Measurements from ENCODE around the gene PFDN4. TPM values are rescaled to one million over a fixed set of nuclear protein-coding genes. Genes with fewer than 3 reads are reported as not detected.
"Not testable (repeated sequence)": the region's sequence is repeated elsewhere in the genome, so short reads cannot be mapped to it uniquely, and the experiment has no call there.

PFDN4 gene
- total RNA-seq, 1 donor from 2014 or later = 26.8 TPM

- no peaks in the 10 kb centered on the region for H3K27me3 Mint-ChIP-seq
- H3K4me1 Mint-ChIP-seq (ENCODE audit: low read depth) = peaks cover 10% of the 10 kb centered on the region
- no peak for TF ChIP-seq CTCF (IDR thresholded peaks at IDR 0.05; ENCODE audit: unreplicated experiment)
- H3K36me3 Mint-ChIP-seq (ENCODE audit: insufficient read depth) = no peaks in the 10 kb centered on the region
- H3K9me3 Mint-ChIP-seq (ENCODE audit: low read depth) = no peaks in the 10 kb centered on the region
- H3K27ac Mint-ChIP-seq = no peak overlapping the region
- no peak overlapping the region for H3K4me3 Mint-ChIP-seq (ENCODE audit: low read depth)
- no peak for DNase-seq (ENCODE audit: low spot score, unreplicated experiment)
Measured at GRCh38 chr20:54263116-54263690, 55.3 kb downstream of the PFDN4 start.

- not testable (repeated sequence) for DNase-seq (ENCODE audit: low spot score, unreplicated experiment); H3K9me3 Mint-ChIP-seq (ENCODE audit: low read depth); H3K27me3 Mint-ChIP-seq; H3K4me3 Mint-ChIP-seq (ENCODE audit: low read depth); H3K27ac Mint-ChIP-seq; H3K36me3 Mint-ChIP-seq (ENCODE audit: insufficient read depth)
- H3K4me1 Mint-ChIP-seq (ENCODE audit: low read depth) = peaks cover 11% of the 10 kb centered on the region
Measured at GRCh38 chr20:54265791-54266190, 57.9 kb downstream of the PFDN4 start.

GRCh38 chr20:54266844-54267243 lies 59.0 kb downstream of the PFDN4 start:
- Mint-ChIP-seq H3K4me1 (ENCODE audit: low read depth) (peaks cover 11% of the 10 kb centered on the region), H3K27ac (no peak overlapping the region), H3K4me3 (ENCODE audit: low read depth) (no peak overlapping the region), H3K36me3 (ENCODE audit: insufficient read depth) (no peaks in the 10 kb centered on the region), H3K27me3 (no peaks in the 10 kb centered on the region), H3K9me3 (ENCODE audit: low read depth) (no peaks in the 10 kb centered on the region)
- DNase-seq (ENCODE audit: low spot score, unreplicated experiment) = no peak
- TF ChIP-seq CTCF (IDR thresholded peaks at IDR 0.05; ENCODE audit: unreplicated experiment) = no peak

GRCh38 chr20:54267483-54268003 lies 59.7 kb downstream of the PFDN4 start:
- H3K4me3 Mint-ChIP-seq (ENCODE audit: low read depth) = no peak overlapping the region
- DNase-seq (ENCODE audit: low spot score, unreplicated experiment) = no peak
- no peaks in the 10 kb centered on the region for H3K36me3 Mint-ChIP-seq (ENCODE audit: insufficient read depth)
- H3K9me3 Mint-ChIP-seq (ENCODE audit: low read depth) = no peaks in the 10 kb centered on the region
- H3K27ac Mint-ChIP-seq = peak overlapping the region; percentile 38
- no peak for TF ChIP-seq CTCF (IDR thresholded peaks at IDR 0.05; ENCODE audit: unreplicated experiment)
- H3K27me3 Mint-ChIP-seq = no peaks in the 10 kb centered on the region
- H3K4me1 Mint-ChIP-seq (ENCODE audit: low read depth) = peaks cover 11% of the 10 kb centered on the region

GRCh38 chr20:54268941-54269340 lies 61.1 kb downstream of the PFDN4 start:
- H3K9me3 Mint-ChIP-seq (ENCODE audit: low read depth) = no peaks in the 10 kb centered on the region
- H3K27ac Mint-ChIP-seq = no peak overlapping the region
- no peak overlapping the region for H3K4me3 Mint-ChIP-seq (ENCODE audit: low read depth)
- no peaks in the 10 kb centered on the region for H3K27me3 Mint-ChIP-seq
- TF ChIP-seq CTCF (IDR thresholded peaks at IDR 0.05; ENCODE audit: unreplicated experiment) = no peak
- no peaks in the 10 kb centered on the region for H3K36me3 Mint-ChIP-seq (ENCODE audit: insufficient read depth)
- peaks cover 11% of the 10 kb centered on the region for H3K4me1 Mint-ChIP-seq (ENCODE audit: low read depth)
- no peak for DNase-seq (ENCODE audit: low spot score, unreplicated experiment)

Other genes starting within 250 kb of the PFDN4 start
- gene BCAS1, start 137.5 kb upstream of the PFDN4 start, total RNA-seq = 0.81 and 1.00 TPM in 2 replicates
- gene CYP24A1, start 34.1 kb upstream of the PFDN4 start, total RNA-seq = not detected in 2 replicates